Muscle layer of duodenum (tissue), 2 donors: ENCODE data around the gene APP.
A peak's percentile ranks its signal among the peaks of the same experiment; 100 is the strongest.

ENCODE experiments used
- H3K27ac ChIP-seq: one replicate; pipeline ENCODE4 v1.7.0; 2013; ENCODE audit warnings: mild to moderate bottlenecking, low read length
- H3K27me3 ChIP-seq: one replicate; pipeline ENCODE4 v1.7.0; 2013; ENCODE audit warnings: low read depth, mild to moderate bottlenecking, control low read depth, low read length
- H3K36me3 ChIP-seq, 2 donors: one replicate each; pipeline ENCODE4 v1.7.0; 2013; ENCODE audit warnings: low read length in 2 of 2, control low read depth in 1 of 2, mild to moderate bottlenecking in 1 of 2; ENCODE audit not compliant: insufficient read depth in 2 of 2, control insufficient read depth in 1 of 2
- H3K4me1 ChIP-seq, 2 donors: one replicate each; pipeline ENCODE4 v1.7.0; 2013; ENCODE audit warnings: low read length in 2 of 2, mild to moderate bottlenecking in 2 of 2, control low read depth in 1 of 2, moderate library complexity in 1 of 2; ENCODE audit not compliant: insufficient read depth in 2 of 2, control insufficient read depth in 1 of 2
- H3K4me3 ChIP-seq, 2 donors: one replicate each; pipeline ENCODE4 v1.7.0; 2013; ENCODE audit warnings: low read length in 2 of 2, low read depth in 1 of 2, mild to moderate bottlenecking in 1 of 2
- H3K9me3 ChIP-seq, 2 donors: one replicate each; pipeline ENCODE4 v1.7.0; 2013; ENCODE audit warnings: low read length in 2 of 2, control low read depth in 1 of 2, mild to moderate bottlenecking in 1 of 2; ENCODE audit not compliant: control insufficient read depth in 1 of 2
- donor health status: healthy.

Gene APP

GRCh38 chr21:25952306-25952705, 218.3 kb downstream of the APP start:
- H3K36me3 ChIP-seq = peaks cover 20 to 30% of the 10 kb centered on the region in 2 donors
- no peak overlapping the region for H3K4me3 ChIP-seq

DNA sequence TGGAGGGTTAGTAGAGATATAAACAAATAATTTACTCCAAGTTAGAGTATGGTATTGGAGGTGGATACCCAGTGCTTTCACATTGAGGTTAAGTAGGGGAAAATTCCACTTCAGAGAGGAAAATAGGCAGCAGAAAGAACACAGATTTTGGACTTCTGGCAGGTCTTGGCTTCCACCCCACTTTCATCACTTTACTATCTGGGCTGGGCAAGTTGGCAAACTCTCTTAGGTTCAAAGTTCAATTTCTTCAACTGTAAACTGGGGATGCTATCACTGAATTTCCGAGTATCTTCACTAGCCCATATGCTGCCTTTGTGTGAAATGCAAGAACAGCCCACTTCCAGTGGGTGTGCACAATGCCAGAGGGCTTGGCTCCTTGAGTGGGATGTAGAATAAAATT, 220.9 kb downstream of the APP start:
- H3K4me1 ChIP-seq = peaks cover 0 to 4% of the 10 kb centered on the region in 2 donors
- H3K4me3 ChIP-seq = no peak overlapping the region
- no peaks in the 10 kb centered on the region for H3K27me3 ChIP-seq
- H3K27ac ChIP-seq = no peak overlapping the region
- peaks cover 11 to 28% of the 10 kb centered on the region in 2 donors for H3K36me3 ChIP-seq
- peaks cover 0 to 5% of the 10 kb centered on the region in 2 donors for H3K9me3 ChIP-seq

More at GRCh38 chr21:25952306-25952705, 218.3 kb downstream of the APP start:
- no peak overlapping the region for H3K27ac ChIP-seq
- no peaks in the 10 kb centered on the region for H3K4me1 ChIP-seq
- H3K9me3 ChIP-seq = no peaks in the 10 kb centered on the region
- H3K27me3 ChIP-seq = no peaks in the 10 kb centered on the region

GRCh38 chr21:25944672-25945213, 225.8 kb downstream of the APP start:
- no peaks in the 10 kb centered on the region for H3K27me3 ChIP-seq
- no peak overlapping the region for H3K27ac ChIP-seq
- peaks cover 0 to 4% of the 10 kb centered on the region in 2 donors for H3K36me3 ChIP-seq
- peaks cover 0 to 5% of the 10 kb centered on the region in 2 donors for H3K9me3 ChIP-seq
- H3K4me1 ChIP-seq = peaks cover under 1 to 16% of the 10 kb centered on the region in 2 donors
- no peak overlapping the region for H3K4me3 ChIP-seq

- H3K4me1 ChIP-seq = peaks cover 6 to 22% of the 10 kb centered on the region in 2 donors
- H3K27me3 ChIP-seq = no peaks in the 10 kb centered on the region
- no peak overlapping the region for H3K4me3 ChIP-seq
- peaks cover 0 to 4% of the 10 kb centered on the region in 2 donors for H3K36me3 ChIP-seq
- H3K9me3 ChIP-seq = peaks cover 0 to 5% of the 10 kb centered on the region in 2 donors
- H3K27ac ChIP-seq = no peak overlapping the region
Observed at GRCh38 chr21:25944082-25944481, 226.5 kb downstream of the APP start.

- Histone ChIP-seq H3K27ac (no peak overlapping the region), H3K36me3 (peaks cover 0 to 4% of the 10 kb centered on the region in 2 donors), H3K4me3 (no peak overlapping the region), H3K9me3 (peaks cover 0 to 5% of the 10 kb centered on the region in 2 donors), H3K27me3 (no peaks in the 10 kb centered on the region), H3K4me1 (peaks cover 9 to 30% of the 10 kb centered on the region in 2 donors)
Observed at GRCh38 chr21:25942135-25942534, 228.4 kb downstream of the APP start.

DNA sequence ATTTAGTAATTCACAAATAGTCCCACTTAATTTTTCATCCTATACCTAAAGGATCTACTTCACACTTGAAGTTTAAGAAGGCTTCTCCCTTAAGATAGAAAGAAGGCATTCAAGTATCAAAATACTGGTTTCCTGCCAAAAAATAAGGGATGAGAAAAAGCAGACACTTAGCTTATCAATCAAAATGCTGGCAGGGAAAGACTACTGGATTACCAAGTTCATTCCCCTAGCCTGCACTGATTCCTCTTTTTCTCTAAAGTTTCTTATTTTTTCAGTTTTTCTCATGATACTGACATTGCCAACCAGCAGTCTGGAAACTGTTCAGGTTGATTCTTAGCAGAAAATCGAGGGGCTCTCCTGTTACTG, 231.2 kb downstream of the APP start:
- Histone ChIP-seq H3K36me3 (no peaks in the 10 kb centered on the region), H3K9me3 (no peaks in the 10 kb centered on the region), H3K4me1 (peaks cover 9 to 25% of the 10 kb centered on the region in 2 donors), H3K27me3 (no peaks in the 10 kb centered on the region), H3K4me3 (no peak overlapping the region), H3K27ac (no peak overlapping the region)

DNA sequence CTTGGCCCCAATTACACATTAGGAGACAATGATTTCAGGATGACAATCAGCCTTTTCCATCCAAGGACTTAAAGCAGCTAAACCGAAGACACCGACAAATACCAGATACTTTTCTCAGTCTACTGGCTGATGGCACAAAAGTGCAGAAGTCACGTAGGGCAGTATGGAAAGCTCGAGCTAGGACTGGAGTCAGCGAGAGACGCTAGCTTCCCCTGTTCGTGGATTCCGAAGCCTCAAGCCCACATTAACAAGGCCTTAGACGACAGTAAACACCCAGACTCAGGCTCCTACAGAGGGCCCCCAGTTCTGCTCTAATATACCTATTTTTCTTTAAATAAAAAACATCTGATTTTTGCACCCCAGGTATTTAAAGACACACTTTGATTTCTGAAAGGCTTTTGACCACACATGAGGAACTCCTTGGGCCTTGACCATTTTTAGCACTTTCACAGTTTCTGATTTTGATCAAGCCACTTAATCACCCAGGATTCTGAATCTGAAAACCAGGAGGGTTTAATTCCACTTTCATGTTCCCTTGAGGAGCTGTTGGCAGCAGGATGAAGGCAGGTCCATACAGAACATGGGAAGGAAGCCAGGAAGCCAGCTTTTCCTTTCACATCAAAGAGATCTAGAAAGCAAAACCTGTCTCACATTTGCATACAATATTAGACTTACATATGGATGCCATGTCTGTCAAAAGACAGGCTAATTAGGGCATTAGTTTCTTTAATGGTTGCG, 231.7 kb downstream of the APP start:
- H3K27me3 ChIP-seq = no peaks in the 10 kb centered on the region
- H3K36me3 ChIP-seq = no peaks in the 10 kb centered on the region
- no peaks in the 10 kb centered on the region for H3K9me3 ChIP-seq
- H3K4me3 ChIP-seq = no peak overlapping the region
- H3K27ac ChIP-seq = peak overlapping the region; percentile 49
- peaks cover 9 to 25% of the 10 kb centered on the region in 2 donors for H3K4me1 ChIP-seq

DNA sequence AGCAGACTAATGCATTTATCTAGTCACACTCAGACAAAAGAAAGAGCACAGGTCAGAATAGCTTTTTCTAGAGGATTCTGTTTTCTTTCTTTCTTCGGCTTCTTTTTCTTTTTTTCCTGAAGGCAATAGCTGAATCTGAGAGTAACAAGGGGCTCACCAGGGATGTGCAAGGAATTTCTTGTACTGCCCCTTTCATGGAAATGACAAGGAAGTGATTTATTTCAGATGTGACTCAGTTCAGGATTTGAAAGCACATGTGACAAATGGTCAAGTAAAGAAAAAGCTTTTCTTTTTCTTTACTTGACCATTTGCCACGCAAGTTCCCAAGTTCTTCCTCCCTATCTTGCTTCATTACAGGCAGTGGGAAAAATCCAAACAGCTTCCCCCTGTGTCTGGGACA, 233.8 kb downstream of the APP start:
- H3K27ac ChIP-seq = no peak overlapping the region
- H3K27me3 ChIP-seq = no peaks in the 10 kb centered on the region
- H3K36me3 ChIP-seq = no peaks in the 10 kb centered on the region
- peaks cover 9 to 24% of the 10 kb centered on the region in 2 donors for H3K4me1 ChIP-seq
- no peaks in the 10 kb centered on the region for H3K9me3 ChIP-seq
- H3K4me3 ChIP-seq = no peak overlapping the region

DNA sequence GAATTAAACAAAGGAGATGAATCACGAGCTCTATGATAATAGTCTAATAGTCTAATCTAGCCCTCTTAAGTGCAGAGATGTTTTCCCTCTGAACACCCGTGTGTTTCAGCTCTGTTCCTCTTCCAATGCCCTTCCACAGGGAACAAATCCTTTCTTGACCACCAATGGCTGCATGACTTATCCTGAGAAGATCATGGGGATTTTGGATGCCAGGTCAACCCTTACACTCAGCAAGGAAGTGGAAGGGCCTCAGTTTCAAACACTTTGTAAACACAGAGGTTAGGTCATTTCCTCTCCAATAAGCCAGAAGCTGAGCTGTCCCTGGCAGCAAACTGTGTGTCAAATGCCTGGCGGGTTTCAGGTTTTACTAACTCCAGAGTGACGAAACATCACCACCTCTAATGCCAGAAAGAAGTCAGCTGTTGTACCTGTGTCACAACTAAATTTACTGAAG, 235.8 kb downstream of the APP start:
- Histone ChIP-seq H3K9me3 (no peaks in the 10 kb centered on the region), H3K27me3 (no peaks in the 10 kb centered on the region), H3K36me3 (peaks cover 0 to 3% of the 10 kb centered on the region in 2 donors), H3K27ac (no peak overlapping the region), H3K4me1 (peaks cover 9 to 25% of the 10 kb centered on the region in 2 donors), H3K4me3 (no peak overlapping the region)

DNA sequence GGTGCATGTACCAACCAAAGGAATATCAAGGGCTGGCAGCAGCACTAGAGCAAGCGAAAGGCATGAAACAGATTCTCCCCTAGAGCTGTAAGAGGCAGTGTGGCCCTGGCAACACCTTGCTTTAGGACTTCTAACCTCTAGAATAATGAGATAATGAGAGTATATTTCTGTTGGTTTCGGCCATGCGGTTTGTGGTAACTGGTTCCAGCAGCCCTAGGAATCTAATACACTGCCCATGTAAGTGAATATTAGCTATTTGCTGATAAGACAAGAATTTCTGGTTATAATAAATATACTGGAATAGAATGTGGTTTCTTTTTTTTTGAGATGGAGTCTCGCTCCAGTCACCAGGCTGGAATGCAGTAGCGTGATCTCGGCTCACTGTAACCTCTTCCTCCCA, 236.4 kb downstream of the APP start:
- H3K27ac ChIP-seq = no peak overlapping the region
- H3K4me3 ChIP-seq = no peak overlapping the region

GRCh38 chr21:25931765-25932164, 238.8 kb downstream of the APP start:
- no peaks in the 10 kb centered on the region for H3K9me3 ChIP-seq
- peaks cover 0 to 3% of the 10 kb centered on the region in 2 donors for H3K36me3 ChIP-seq
- H3K27me3 ChIP-seq = no peaks in the 10 kb centered on the region
- H3K4me3 ChIP-seq = no peak overlapping the region
- peaks cover 0 to 15% of the 10 kb centered on the region in 2 donors for H3K4me1 ChIP-seq
- no peak overlapping the region for H3K27ac ChIP-seq

More for the DNA sequence above, 236.4 kb downstream of the APP start:
- Histone ChIP-seq H3K36me3 (peaks cover 0 to 3% of the 10 kb centered on the region in 2 donors), H3K27me3 (no peaks in the 10 kb centered on the region), H3K9me3 (no peaks in the 10 kb centered on the region), H3K4me1 (peaks cover 3 to 24% of the 10 kb centered on the region in 2 donors)
